H1 (cell line): ENCODE measurements around the gene RTF1. TPM values are rescaled to one million over a fixed set of nuclear protein-coding genes. Genes with fewer than 3 reads are reported as not detected.

Experiments
- CTCF ChIA-PET: fragments of 300-600 bp; sonication (Branson Sonifier 250); formaldehyde crosslinking; loops from one replicate; lab custom pipeline; 2021; ENCODE audit not compliant: partially characterized antibody; lab: Charles Lee
- POLR2A ChIA-PET: fragments of 300-600 bp; sonication (Branson Sonifier 250); formaldehyde crosslinking; loops from one replicate; lab custom pipeline; 2021; ENCODE audit warnings: inconsistent platforms; ENCODE audit not compliant: partially characterized antibody; lab: Charles Lee
- DNase-seq, 2 experiments: peaks; one replicate each; pipeline versions ENCODE4 v3.0.0 to v3.0.0-alpha.2; 2010 to 2022; ENCODE audit warnings: low spot score in 2 of 2, low read depth in 1 of 2, mixed read lengths in 1 of 2
- FAIRE-seq: peaks from 2 replicates; lab custom pipeline; 2011; peaks lifted over from hg19 to GRCh38; lab: Jason Lieb, UNC
- H2AFZ ChIP-seq: 2 replicates; pipeline ENCODE4 v1.8.1; 2012; ENCODE audit warnings: low read length, inconsistent platforms
- H2AK5ac ChIP-seq: 2 replicates; pipeline ENCODE4 v1.6.1; 2013; ENCODE audit warnings: low read depth, low read length
- H2BK120ac ChIP-seq: replicated peaks from 2 replicates; pipeline ENCODE3; 2013; ENCODE audit warnings: low read depth, low read length, inconsistent platforms
- H2BK12ac ChIP-seq: 2 replicates; pipeline ENCODE4 v1.6.1; 2013; ENCODE audit warnings: low read depth, low read length
- H2BK15ac ChIP-seq: 2 replicates; pipeline ENCODE4 v1.6.1; 2013; ENCODE audit warnings: low read length
- H2BK20ac ChIP-seq: 2 replicates; pipeline ENCODE4 v1.6.1; 2013; ENCODE audit warnings: low read length
- H2BK5ac ChIP-seq: 2 replicates; pipeline ENCODE4 v1.6.1; 2013; ENCODE audit warnings: low read depth, low read length
- H3K14ac ChIP-seq: 2 replicates; pipeline ENCODE4 v1.6.1; 2013; ENCODE audit warnings: inconsistent platforms; ENCODE audit not compliant: insufficient read length
- H3K18ac ChIP-seq: 2 replicates; pipeline ENCODE4 v1.6.1; 2013; ENCODE audit warnings: low read length; ENCODE audit errors: extremely low read depth
- H3K23ac ChIP-seq: 2 replicates; pipeline ENCODE4 v1.6.1; 2013; ENCODE audit warnings: inconsistent platforms; ENCODE audit not compliant: insufficient read length
- H3K23me2 ChIP-seq: 2 replicates; pipeline ENCODE4 v1.6.1; 2013; ENCODE audit warnings: low read depth, low read length
- H3K27ac ChIP-seq: 2 replicates; pipeline ENCODE4 v1.6.1; 2011; ENCODE audit warnings: low read depth, low read length, inconsistent platforms
- H3K27me3 ChIP-seq, 4 experiments: replicated peaks in 1 of 4; 1 replicate in 1 of 4; 2 replicates in 3 of 4; pipeline versions ENCODE4 v1.6.1 to v1.8.1; 2011 to 2013; ENCODE audit warnings: low read length in 3 of 4, mild to moderate bottlenecking in 3 of 4, inconsistent platforms in 2 of 4, mixed read lengths in 2 of 4, moderate library complexity in 1 of 4; ENCODE audit not compliant: control insufficient read depth in 3 of 4, insufficient read depth in 3 of 4; ENCODE audit errors: extremely low read depth in 1 of 4
- H3K36me3 ChIP-seq, 4 experiments: 2 replicates each; pipeline versions ENCODE4 v1.6.1 to v1.8.1; 2011 to 2013; ENCODE audit warnings: mild to moderate bottlenecking in 4 of 4, low read length in 3 of 4, moderate library complexity in 2 of 4, control low read depth in 1 of 4, inconsistent platforms in 1 of 4; ENCODE audit not compliant: insufficient read depth in 4 of 4, control insufficient read depth in 2 of 4
- H3K4ac ChIP-seq: replicated peaks from 2 replicates; pipeline ENCODE3; 2013; ENCODE audit warnings: low read length, low read depth, mixed read lengths, inconsistent platforms; ENCODE audit not compliant: insufficient read length
- H3K4me1 ChIP-seq, 4 experiments: replicated peaks in 1 of 4; 1 replicate in 1 of 4; 2 replicates in 3 of 4; pipeline versions ENCODE4 v1.6.1 to v1.8.1; 2011 to 2013; ENCODE audit warnings: low read length in 3 of 4, inconsistent platforms in 2 of 4, mixed read lengths in 1 of 4; ENCODE audit not compliant: insufficient read depth in 4 of 4, control insufficient read depth in 3 of 4
- H3K4me2 ChIP-seq, 2 experiments: 2 replicates each; pipeline versions ENCODE4 v1.6.1 to v1.8.1; 2011 to 2013; ENCODE audit warnings: low read depth in 2 of 2, low read length in 2 of 2, control low read depth in 1 of 2, inconsistent platforms in 1 of 2, mild to moderate bottlenecking in 1 of 2; ENCODE audit not compliant: insufficient read depth in 1 of 2
- H3K4me3 ChIP-seq, 4 experiments: fragments of 200-600, 300-600 bp in 1 of 4; sonication (generic), shearing (Covaris generic), sonication (Bioruptor Twin) in 1 of 4; 2 replicates each; pipeline versions ENCODE4 v1.5.1 to v1.8.1; 2011 to 2016; ENCODE audit warnings: low read length in 4 of 4, low read depth in 3 of 4, control low read depth in 2 of 4, inconsistent platforms in 2 of 4, mild to moderate bottlenecking in 2 of 4, mixed read lengths in 1 of 4, moderate library complexity in 1 of 4; ENCODE audit not compliant: insufficient read depth in 2 of 4; ENCODE audit errors: extremely low read depth in 1 of 4
- H3K56ac ChIP-seq: replicated peaks from 2 replicates; pipeline ENCODE3; 2013; ENCODE audit warnings: low read depth, mild to moderate bottlenecking, mixed read lengths, low read length, inconsistent platforms; ENCODE audit not compliant: insufficient read length
- H3K79me1 ChIP-seq: 2 replicates; pipeline ENCODE4 v1.6.1; 2013; ENCODE audit warnings: low read depth, low read length, control low read depth
- H3K79me2 ChIP-seq, 2 experiments: 2 replicates each; pipeline versions ENCODE4 v1.6.1 to v1.8.1; 2012 to 2013; ENCODE audit warnings: low read length in 2 of 2, mild to moderate bottlenecking in 2 of 2, inconsistent platforms in 1 of 2; ENCODE audit not compliant: insufficient read depth in 2 of 2, control insufficient read depth in 1 of 2
- H3K9ac ChIP-seq, 4 experiments: replicated peaks in 1 of 4; 1 replicate in 1 of 4; 2 replicates in 3 of 4; pipeline versions ENCODE4 v1.6.1 to v1.8.1; 2011 to 2013; ENCODE audit warnings: low read depth in 3 of 4, low read length in 3 of 4, control low read depth in 2 of 4, mild to moderate bottlenecking in 2 of 4, moderate library complexity in 2 of 4, inconsistent platforms in 1 of 4; ENCODE audit errors: extremely low read depth in 1 of 4
- H3K9me3 ChIP-seq, 2 experiments: 2 replicates each; pipeline versions ENCODE4 v1.6.1 to v1.8.1; 2012 to 2013; ENCODE audit warnings: mild to moderate bottlenecking in 2 of 2, moderate library complexity in 2 of 2, control low read depth in 1 of 2, inconsistent platforms in 1 of 2, low read depth in 1 of 2, low read length in 1 of 2, mixed read lengths in 1 of 2; ENCODE audit not compliant: insufficient read depth in 2 of 2
- H4K20me1 ChIP-seq, 2 experiments: replicated peaks in 1 of 2; 2 replicates each; pipeline versions ENCODE3 to v1.8.1; 2011 to 2013; ENCODE audit warnings: inconsistent platforms in 2 of 2, low read length in 2 of 2, mild to moderate bottlenecking in 1 of 2; ENCODE audit not compliant: insufficient read depth in 2 of 2, control insufficient read depth in 1 of 2
- H4K5ac ChIP-seq: 2 replicates; pipeline ENCODE4 v1.6.1; 2013; ENCODE audit warnings: low read length, low read depth, mixed read lengths, inconsistent platforms; ENCODE audit not compliant: insufficient read length
- H4K8ac ChIP-seq: 2 replicates; pipeline ENCODE4 v1.8.0; 2013; ENCODE audit warnings: mild to moderate bottlenecking, moderate library complexity, low read length, inconsistent platforms; ENCODE audit not compliant: insufficient read depth; ENCODE audit errors: extremely low read depth
- H4K91ac ChIP-seq: replicated peaks from 2 replicates; pipeline ENCODE3; 2013; ENCODE audit warnings: low read length, mixed read lengths, inconsistent platforms; ENCODE audit not compliant: insufficient read length
- SP1 ChIP-seq: IDR thresholded peaks from 2 replicates; pipeline ENCODE4 v1.6.1; 2011; ENCODE audit warnings: low read depth, low read length
- WGBS, 2 experiments: shearing (Covaris generic) in 1 of 2; methylation state at CpG; one replicate each; pipeline versions ENCODE4 v1.1.6 to v1.1.7; 2013 to 2015; ENCODE audit warnings: low lambda C conversion rate in 2 of 2, mixed read lengths in 2 of 2, inconsistent platforms in 1 of 2, low coverage in 1 of 2, missing lambda C conversion rate in 1 of 2; ENCODE audit not compliant: insufficient replicate concordance in 2 of 2, insufficient coverage in 1 of 2, insufficient read length in 1 of 2; ENCODE audit errors: extremely low coverage in 1 of 2, missing lambda C conversion rate in 1 of 2; 5-methylcytosine and 5-hydroxymethylcytosine counted together
- polyA plus RNA-seq, 7 experiments: library from polyadenylated mRNA; depleted of rRNA in 3 of 7; stranded (reverse) in 5 of 7; unstranded in 2 of 7; fragments of >200 nt in 5 of 7; fragments of 200-250 nt in 2 of 7; gene quantifications; 1 replicate in 5 of 7; 2 replicates in 1 of 7; 4 replicates in 1 of 7; pipeline versions ENCODE4 v1.2.1 to v1.2.3, GENCODE V29; 2011 to 2013; ENCODE audit warnings: missing spikeins in 2 of 7, mixed read lengths in 2 of 7
- total RNA-seq: library from RNA; stranded (reverse); fragmentation: NEBNext Ultra II Directional; extraction: Animal tissue kit (Norgen Biotek cat#: 25700); gene quantifications from 2 replicates; pipeline ENCODE4 v1.2.1, GENCODE V29; 2021

RTF1 gene
- total and polyA plus RNA-seq, 2 of the 8 experiments (the other 6 are each of a cell fraction or from before 2014, with no cell fraction given), result 22.6 to 47.7 TPM

DNA sequence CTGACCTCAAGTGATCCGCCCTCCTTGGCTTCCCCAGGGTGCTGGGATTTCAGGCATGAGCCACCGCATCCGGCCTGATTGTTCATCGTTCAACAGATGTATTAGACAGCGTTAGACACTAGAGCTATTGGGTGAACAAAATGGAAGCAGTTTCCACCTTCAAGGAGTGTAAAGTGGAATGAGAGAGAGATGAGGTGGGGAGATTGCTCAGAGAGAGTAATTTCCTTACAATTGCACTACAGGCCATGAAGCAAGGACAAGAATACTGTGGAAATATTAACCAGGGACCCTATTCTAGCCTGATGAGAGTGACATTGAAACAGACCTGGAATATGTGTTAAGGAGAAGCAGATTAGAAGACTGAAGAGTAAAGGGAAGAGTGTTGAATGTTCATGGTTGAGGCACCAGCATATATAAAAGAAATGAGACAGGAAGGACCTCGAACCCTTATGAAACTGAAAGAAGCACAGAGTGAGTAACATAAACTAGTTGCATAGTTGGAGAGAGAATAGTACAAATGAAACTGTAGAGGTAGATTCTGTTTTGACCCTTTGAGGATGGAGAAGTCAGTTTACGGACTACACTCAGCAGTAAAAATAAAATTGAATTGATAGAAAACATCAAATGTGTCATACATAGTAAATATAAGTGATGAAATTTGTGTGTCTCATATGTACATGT is 7.2 kb downstream of the RTF1 start:
- H4K5ac ChIP-seq, result no peak overlapping the region
- no peak overlapping the region for H2BK12ac ChIP-seq
- ChIA-PET CTCF (interaction anchor here (0.8 kb wide), 1 partner anchor 500 kb away, joined by 3 read pairs; no protein-coding TSS in a partner anchor), POLR2A (no interaction called here)
- H2AFZ ChIP-seq, result no peak overlapping the region
- H2BK20ac ChIP-seq, result no peak overlapping the region
- WGBS, 2 experiments, result 97% methylated on average over 7 of the region's 7 CpGs; no CpG with 5 or more reads in 1 of the 2 experiments
- H2AK5ac ChIP-seq, result no peak overlapping the region
- H3K4me3 ChIP-seq, result no peak overlapping the region
- FAIRE-seq (no peak), DNase-seq (no peak)
- H3K4me1 ChIP-seq, result no peaks in the 10 kb centered on the region
- no peak overlapping the region for H3K4me2 ChIP-seq
- H2BK15ac ChIP-seq, result no peak overlapping the region
- H3K9ac ChIP-seq, result no peak overlapping the region
- no peaks in the 10 kb centered on the region for H3K27me3 ChIP-seq
- H4K91ac ChIP-seq, result no peak overlapping the region
- no peak for TF ChIP-seq SP1
- H2BK120ac ChIP-seq, result no peak overlapping the region
- no peak overlapping the region for H3K14ac ChIP-seq
- no peak overlapping the region for H3K4ac ChIP-seq
- no peaks in the 10 kb centered on the region for H3K23me2 ChIP-seq
- no peak overlapping the region for H2BK5ac ChIP-seq
- H3K23ac ChIP-seq, result no peak overlapping the region
- no peak overlapping the region for H3K27ac ChIP-seq
- H3K36me3 ChIP-seq, result no peaks in the 10 kb centered on the region
- H4K20me1 ChIP-seq, result peaks cover 4 to 14% of the 10 kb centered on the region in 2 experiments
- H3K79me2 ChIP-seq, result peaks cover 11 to 75% of the 10 kb centered on the region in 2 experiments
- H4K8ac ChIP-seq, result no peak overlapping the region
- H3K18ac ChIP-seq, result no peak overlapping the region
- H3K9me3 ChIP-seq, result no peaks in the 10 kb centered on the region
- H3K79me1 ChIP-seq, result 0 out of 2 replicates have a peak, but pooled peaks cover 6% of the 10 kb centered on the region
- no peak overlapping the region for H3K56ac ChIP-seq
